PC-9 (cell line): ENCODE data around the gene GULP1. TPM values are rescaled to one million over a fixed set of nuclear protein-coding genes. Genes with fewer than 3 reads are reported as not detected.

Source experiments
- BruUV-seq: library from RNA; stranded (reverse); fragments of 400-500 nt; replicated peaks from 2 replicates; lab custom pipeline; 2021; lab: Mats Ljungman, UMichigan
- CTCF ChIA-PET: fragments of 300-600 bp; sonication (Branson Sonifier 250); formaldehyde crosslinking; loops from one replicate; lab custom pipeline; 2022; ENCODE audit warnings: antibody characterized with exemption; lab: Charles Lee
- POLR2A ChIA-PET: fragments of 300-600 bp; sonication (Branson Sonifier 250); formaldehyde crosslinking; loops from one replicate; lab custom pipeline; 2022; ENCODE audit warnings: antibody characterized with exemption; ENCODE audit not compliant: unreplicated experiment; lab: Charles Lee
- DNase-seq, 2 experiments: peaks; one replicate each; pipeline versions ENCODE4 v3.0.0 to v3.0.0-alpha.2; 2015 to 2022; ENCODE audit warnings: mixed read lengths in 1 of 2
- H2AFZ ChIP-seq: fragments of 200-600 bp; sonication (generic); 2 replicates; pipeline ENCODE4 v1.8.1; 2017; ENCODE audit warnings: antibody characterized with exemption
- H3F3A ChIP-seq: fragments of 200-600 bp; sonication (generic); 2 replicates; pipeline ENCODE4 v1.8.1; 2017; ENCODE audit warnings: antibody characterized with exemption, mild to moderate bottlenecking, low read depth; ENCODE audit not compliant: insufficient read depth
- H3K27ac ChIP-seq: fragments of 200-600 bp; sonication (generic); 2 replicates; pipeline ENCODE4 v1.6.1; 2016; ENCODE audit warnings: mixed run types
- H3K27me3 ChIP-seq: fragments of 200-600 bp; sonication (generic); 2 replicates; pipeline ENCODE4 v1.6.1; 2016; ENCODE audit warnings: low read depth, mixed run types; ENCODE audit not compliant: insufficient read depth
- H3K36me3 ChIP-seq: fragments of 200-600 bp; sonication (generic); 2 replicates; pipeline ENCODE4 v1.6.1; 2016; ENCODE audit warnings: low read depth, mixed run types
- H3K4me1 ChIP-seq: fragments of 200-600 bp; sonication (generic); replicated peaks from 2 replicates; pipeline ENCODE4 v1.6.1; 2016; ENCODE audit warnings: mixed run types; ENCODE audit not compliant: insufficient read depth
- H3K4me2 ChIP-seq: fragments of 200-600 bp; sonication (generic); 2 replicates; pipeline ENCODE4 v1.6.1; 2017; ENCODE audit warnings: mixed run types
- H3K4me3 ChIP-seq: fragments of 200-600 bp; sonication (generic); 2 replicates; pipeline ENCODE4 v1.6.1; 2016; ENCODE audit warnings: mixed run types
- H3K79me2 ChIP-seq: fragments of 200-600 bp; sonication (generic); 2 replicates; pipeline ENCODE4 v1.6.1; 2017; ENCODE audit warnings: low read depth, mixed run types
- H3K9me2 ChIP-seq: fragments of 200-600 bp; sonication (generic); 2 replicates; pipeline ENCODE4 v1.8.1; 2017; ENCODE audit warnings: mild to moderate bottlenecking; ENCODE audit not compliant: insufficient read depth
- H3K9me3 ChIP-seq: fragments of 200-600 bp; sonication (generic); 2 replicates; pipeline ENCODE4 v1.8.1; 2016; ENCODE audit warnings: low read depth; ENCODE audit not compliant: insufficient read depth
- H4K20me1 ChIP-seq: fragments of 200-600 bp; sonication (generic); 2 replicates; pipeline ENCODE4 v1.8.1; 2017; ENCODE audit not compliant: insufficient read depth
- CTCF ChIP-seq: fragments of 200-600 bp; sonication (generic); conservative IDR thresholded peaks from 2 replicates; pipeline ENCODE4 v1.6.1; 2017; ENCODE audit warnings: mixed run types, antibody characterized with exemption, mild to moderate bottlenecking, moderate library complexity
- EZH2 ChIP-seq: fragments of 200-600 bp; sonication (generic); IDR thresholded peaks from 2 replicates; pipeline ENCODE4 v1.8.0; 2017; ENCODE audit warnings: antibody characterized with exemption, low read depth
- intact Hi-C: fragments of 100-400 bp; cut with micrococcal nuclease; formaldehyde crosslinking; loops from one replicate; pipeline ENCODE4 v1.10.0; 2022; ENCODE audit not compliant: unreplicated experiment
- total RNA-seq: library from RNA; stranded (reverse); gene quantifications from 2 replicates; pipeline ENCODE4 v1.2.3, GENCODE V29; 2021

GULP1 gene
- total RNA-seq, 1 experiment from 2014 or later = 38.0 TPM

- TF ChIP-seq CTCF = no peak
- Histone ChIP-seq H3K4me2 (no peak overlapping the region), H3K36me3 (no peaks in the 10 kb centered on the region), H3K27ac (no peak overlapping the region), H3F3A (no peaks in the 10 kb centered on the region), H3K9me2 (no peaks in the 10 kb centered on the region), H3K9me3 (no peaks in the 10 kb centered on the region), H3K4me1 (no peaks in the 10 kb centered on the region), H4K20me1 (no peaks in the 10 kb centered on the region), H3K4me3 (no peak overlapping the region), H3K79me2 (no peaks in the 10 kb centered on the region), H3K27me3 (no peaks in the 10 kb centered on the region), H2AFZ (no peak overlapping the region)
- CTCF ChIA-PET = no interaction called here
- no peak for DNase-seq
- intact Hi-C loops = no loop called here
- POLR2A ChIA-PET = no interaction called here
- no TSS peak for BruUV-seq
These were observed 157.9 kb downstream of the GULP1 start for GRCh38 chr2:188449561-188449960.

- no peak for TF ChIP-seq EZH2
- no peak for TF ChIP-seq CTCF
- H3K27ac ChIP-seq = no peak overlapping the region
- ChIA-PET POLR2A (no interaction called here), CTCF (no interaction called here)
- H3K4me2 ChIP-seq = no peak overlapping the region
- no peak overlapping the region for H3K4me3 ChIP-seq
- H2AFZ ChIP-seq = no peak overlapping the region
- H3K9me2 ChIP-seq = no peaks in the 10 kb centered on the region
- no peaks in the 10 kb centered on the region for H3F3A ChIP-seq
- DNase-seq = no peak
- H3K36me3 ChIP-seq = no peaks in the 10 kb centered on the region
- H3K27me3 ChIP-seq = no peaks in the 10 kb centered on the region
- no peaks in the 10 kb centered on the region for H3K4me1 ChIP-seq
- H3K9me3 ChIP-seq = no peaks in the 10 kb centered on the region
- intact Hi-C loops = no loop called here
- no TSS peak for BruUV-seq
- H4K20me1 ChIP-seq = no peaks in the 10 kb centered on the region
- no peaks in the 10 kb centered on the region for H3K79me2 ChIP-seq
These were observed 158.3 kb downstream of the GULP1 start for GRCh38 chr2:188449971-188450370.

GRCh38 chr2:188450732-188451483, 159.2 kb downstream of the GULP1 start:
- no TSS peak for BruUV-seq
- no peaks in the 10 kb centered on the region for H3F3A ChIP-seq
- no peak for DNase-seq
- H3K27ac ChIP-seq = no peak overlapping the region
- no peak overlapping the region for H3K4me2 ChIP-seq
- no peaks in the 10 kb centered on the region for H3K27me3 ChIP-seq
- ChIA-PET POLR2A (no interaction called here), CTCF (no interaction called here)
- no peaks in the 10 kb centered on the region for H3K36me3 ChIP-seq
- no peaks in the 10 kb centered on the region for H3K9me3 ChIP-seq
- intact Hi-C loops = no loop called here
- H3K4me3 ChIP-seq = no peak overlapping the region
- no peak for TF ChIP-seq CTCF
- TF ChIP-seq EZH2 = no peak
- H2AFZ ChIP-seq = no peak overlapping the region
- no peaks in the 10 kb centered on the region for H3K4me1 ChIP-seq
- H3K79me2 ChIP-seq = no peaks in the 10 kb centered on the region
- H3K9me2 ChIP-seq = no peaks in the 10 kb centered on the region
- no peaks in the 10 kb centered on the region for H4K20me1 ChIP-seq
